Omental fat pad (tissue), 4 donors: ENCODE results near the gene SLC24A5. TPM values are rescaled to one million over a fixed set of nuclear protein-coding genes. Genes with fewer than 3 reads are reported as not detected.

Source experiments
- ATAC-seq: fragments of 150-250 bp; one replicate; pipeline ENCODE4 v1.9.1; 2016; ENCODE audit warnings: mild to moderate bottlenecking, moderate library complexity; ENCODE audit not compliant: low FRiP score
- DNase-seq: peaks from one replicate; pipeline ENCODE4 v3.0.0-alpha.2; 2019; ENCODE audit warnings: low spot score
- CTCF ChIP-seq, 3 donors: fragments of 450-650 bp; IDR thresholded peaks; one replicate each; pipeline ENCODE4 v1.5.1; 2016 to 2017; ENCODE audit warnings: antibody characterized with exemption in 3 of 3, mild to moderate bottlenecking in 3 of 3, moderate library complexity in 2 of 3
- total RNA-seq, 4 donors: library from RNA; depleted of rRNA; stranded (reverse); fragments of >200 nt; gene quantifications; one replicate each; pipeline ENCODE4 v1.1.0, GENCODE V29; 2016

SLC24A5 gene
- total RNA-seq, 4 donors from 2014 or later, result not detected

- ATAC-seq (no peak), DNase-seq (no peak)
- no peak for TF ChIP-seq CTCF (IDR thresholded peaks at IDR 0.05)
These were observed 11.6 kb upstream of the SLC24A5 start for GRCh38 chr15:48109212-48109611.

GRCh38 chr15:48109856-48110531, 10.8 kb upstream of the SLC24A5 start:
- ATAC-seq (no peak), DNase-seq (no peak)
- TF ChIP-seq CTCF (IDR thresholded peaks at IDR 0.05), result no peak

- ATAC-seq, result no peak
- DNase-seq, result no peak
- TF ChIP-seq CTCF (IDR thresholded peaks at IDR 0.05), result no peak
These were observed 8.5 kb upstream of the SLC24A5 start for GRCh38 chr15:48112242-48112641.

- TF ChIP-seq CTCF (IDR thresholded peaks at IDR 0.05), result no peak
- DNase-seq (no peak), ATAC-seq (no peak)
These were observed 1.5 kb upstream of the SLC24A5 start for GRCh38 chr15:48119277-48119676.

- DNase-seq, result no peak
- TF ChIP-seq CTCF (IDR thresholded peaks at IDR 0.05), result no peak
- ATAC-seq, result no peak
These were observed 1.1 kb downstream of the SLC24A5 start for GRCh38 chr15:48121849-48122248.

GRCh38 chr15:48126667-48127355, 6.0 kb downstream of the SLC24A5 start:
- ATAC-seq (no peak), DNase-seq (no peak)
- TF ChIP-seq CTCF (IDR thresholded peaks at IDR 0.05), result no peak

GRCh38 chr15:48131324-48131723, 10.5 kb downstream of the SLC24A5 start:
- no peak for TF ChIP-seq CTCF (IDR thresholded peaks at IDR 0.05)
- DNase-seq, result no peak
- ATAC-seq, result no peak
